LHCN-M2 (cell line): ENCODE results near the gene MAN1A1. TPM values are rescaled to one million over a fixed set of nuclear protein-coding genes. Genes with fewer than 3 reads are reported as not detected.

ENCODE experiments used
- DNase-seq: peaks from one replicate; pipeline ENCODE4 v3.0.0-alpha.2; 2012; ENCODE audit warnings: low read depth
- total RNA-seq: library from RNA; depleted of rRNA; stranded (reverse); fragments of >200 nt; gene quantifications from 2 replicates; pipeline ENCODE4 v1.2.3, GENCODE V29; 2014

Gene MAN1A1
- total RNA-seq, 1 experiment from 2014 or later: 104 TPM

GRCh38 chr6:119237177-119237715, 112.3 kb downstream of the MAN1A1 start:
- no peak for DNase-seq

DNA sequence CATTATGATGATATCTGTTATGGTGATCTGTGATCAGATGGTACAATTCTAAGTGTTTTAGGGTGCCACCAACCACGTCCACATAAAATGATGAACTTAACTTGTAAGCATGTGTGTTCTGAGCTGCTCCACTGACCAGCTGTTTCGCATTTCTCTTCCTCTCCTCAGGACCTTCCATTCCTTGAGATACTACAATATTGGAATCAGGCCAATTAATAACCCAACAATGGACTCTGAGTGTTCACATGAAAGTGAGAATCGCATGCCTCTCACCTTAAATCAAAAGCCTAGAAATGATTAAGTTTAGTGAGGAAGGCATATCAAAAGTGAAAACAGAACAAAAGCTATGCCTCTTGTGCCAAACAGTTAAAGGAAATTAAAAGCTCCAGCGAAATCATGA, 114.6 kb downstream of the MAN1A1 start:
- no peak for DNase-seq

DNA sequence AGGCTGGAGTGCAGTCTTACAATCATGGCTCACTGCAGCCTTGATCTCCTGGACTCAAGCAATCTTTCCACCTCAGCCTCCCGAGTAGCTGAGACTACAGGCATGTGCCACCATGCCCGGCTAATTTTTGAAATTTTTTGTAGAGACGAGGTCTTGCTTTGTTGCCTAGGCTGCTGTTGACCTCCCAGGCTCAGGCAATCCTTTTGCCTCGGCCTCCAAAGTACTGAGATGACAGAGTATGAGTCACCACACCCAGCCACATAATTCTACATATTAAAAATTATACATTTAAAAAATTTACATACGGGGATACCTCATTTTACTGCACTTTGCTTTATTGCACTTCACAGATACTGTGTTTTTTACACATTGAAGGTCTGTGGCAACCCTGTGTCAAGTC, 115.1 kb downstream of the MAN1A1 start:
- DNase-seq: no peak

- no peak for DNase-seq
These were observed 116.1 kb downstream of the MAN1A1 start for GRCh38 chr6:119233312-119233984.

DNA sequence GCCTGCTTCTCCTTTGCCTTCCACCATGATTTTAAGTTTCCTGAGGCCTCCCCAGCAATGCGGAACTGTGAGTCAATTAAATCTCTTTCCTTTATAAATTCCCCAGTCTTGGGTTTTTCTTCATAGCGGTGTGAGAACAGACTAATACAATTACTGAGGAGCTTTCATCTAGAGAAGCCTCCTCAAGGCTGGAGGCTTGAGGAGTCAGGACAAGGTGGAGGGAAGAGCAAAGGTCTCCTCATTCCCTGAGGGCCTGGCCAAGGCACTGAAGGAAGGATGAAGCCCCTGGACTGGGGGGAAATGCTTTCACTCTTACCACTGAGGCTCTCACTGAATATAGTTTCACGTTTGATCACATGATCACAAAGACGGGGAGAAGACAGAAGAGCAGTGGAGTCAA, 118.2 kb downstream of the MAN1A1 start:
- DNase-seq: no peak

GRCh38 chr6:119230160-119230559, 119.4 kb downstream of the MAN1A1 start:
- DNase-seq: no peak

GRCh38 chr6:119227377-119227776, 122.2 kb downstream of the MAN1A1 start:
- DNase-seq: no peak

DNA sequence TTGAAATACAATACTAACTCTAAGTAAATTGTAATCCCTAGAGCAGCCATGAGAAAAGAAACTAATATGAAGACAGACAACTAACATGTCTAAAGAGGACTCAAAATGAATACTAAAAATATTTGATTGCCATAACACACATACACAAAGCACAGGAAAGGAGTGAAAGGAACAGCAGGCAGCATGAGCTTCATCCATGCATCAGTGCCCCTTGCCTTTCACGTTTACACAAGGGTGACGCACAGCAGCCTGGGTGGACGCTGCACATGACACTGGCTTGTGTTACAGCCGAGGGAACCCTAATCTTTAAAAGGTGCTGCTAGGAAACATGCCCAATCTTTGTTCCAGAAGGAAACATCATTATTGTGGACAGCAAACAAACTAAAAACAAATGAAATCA, 123.5 kb downstream of the MAN1A1 start:
- no peak for DNase-seq

- no peak for DNase-seq
These were observed 125.4 kb downstream of the MAN1A1 start for GRCh38 chr6:119224095-119224701.

- DNase-seq: no peak
These were observed 129.1 kb downstream of the MAN1A1 start for GRCh38 chr6:119220452-119220851.

- no peak for DNase-seq
These were observed 131.0 kb downstream of the MAN1A1 start for GRCh38 chr6:119218548-119218947.

DNA sequence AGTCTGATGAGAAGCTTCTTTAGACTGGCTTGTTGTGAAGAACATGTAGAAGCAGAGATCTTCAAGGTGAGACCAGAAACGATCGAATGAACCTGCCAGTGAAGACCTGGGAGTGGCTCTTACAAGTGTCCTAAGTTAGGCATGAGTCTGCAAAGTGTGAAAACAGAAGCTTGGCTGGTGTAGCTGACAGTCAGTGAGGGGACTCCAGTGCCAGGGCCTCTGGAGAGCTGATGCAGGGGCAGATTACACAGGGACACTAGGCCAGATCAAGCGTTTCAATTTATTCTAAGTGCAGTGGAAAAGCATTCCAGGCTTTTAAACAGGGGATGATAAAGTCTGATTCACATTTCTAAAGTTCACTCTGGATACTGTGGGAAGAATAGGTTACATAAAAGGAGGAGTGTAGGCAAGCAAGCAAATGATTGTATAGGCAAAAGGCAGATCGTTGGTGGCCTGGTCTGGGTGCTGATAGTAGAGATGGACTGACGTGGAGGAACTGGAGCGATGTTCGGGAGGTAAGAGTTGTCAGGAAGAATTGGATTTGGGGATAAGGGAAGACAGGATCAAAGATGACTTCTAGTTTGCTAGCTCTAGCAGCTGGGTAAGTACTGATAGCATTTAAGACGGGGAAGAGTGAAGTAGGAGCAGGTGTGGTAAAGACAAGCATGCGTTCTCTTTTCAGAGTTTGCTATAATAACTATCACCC, 133.5 kb downstream of the MAN1A1 start:
- DNase-seq: no peak

GRCh38 chr6:119215309-119215708, 134.3 kb downstream of the MAN1A1 start:
- no peak for DNase-seq

- DNase-seq: peak; percentile 16
These were observed 139.0 kb downstream of the MAN1A1 start for GRCh38 chr6:119210596-119210995.

- DNase-seq: peak; percentile 23
These were observed 139.9 kb downstream of the MAN1A1 start for GRCh38 chr6:119209452-119210205.

DNA sequence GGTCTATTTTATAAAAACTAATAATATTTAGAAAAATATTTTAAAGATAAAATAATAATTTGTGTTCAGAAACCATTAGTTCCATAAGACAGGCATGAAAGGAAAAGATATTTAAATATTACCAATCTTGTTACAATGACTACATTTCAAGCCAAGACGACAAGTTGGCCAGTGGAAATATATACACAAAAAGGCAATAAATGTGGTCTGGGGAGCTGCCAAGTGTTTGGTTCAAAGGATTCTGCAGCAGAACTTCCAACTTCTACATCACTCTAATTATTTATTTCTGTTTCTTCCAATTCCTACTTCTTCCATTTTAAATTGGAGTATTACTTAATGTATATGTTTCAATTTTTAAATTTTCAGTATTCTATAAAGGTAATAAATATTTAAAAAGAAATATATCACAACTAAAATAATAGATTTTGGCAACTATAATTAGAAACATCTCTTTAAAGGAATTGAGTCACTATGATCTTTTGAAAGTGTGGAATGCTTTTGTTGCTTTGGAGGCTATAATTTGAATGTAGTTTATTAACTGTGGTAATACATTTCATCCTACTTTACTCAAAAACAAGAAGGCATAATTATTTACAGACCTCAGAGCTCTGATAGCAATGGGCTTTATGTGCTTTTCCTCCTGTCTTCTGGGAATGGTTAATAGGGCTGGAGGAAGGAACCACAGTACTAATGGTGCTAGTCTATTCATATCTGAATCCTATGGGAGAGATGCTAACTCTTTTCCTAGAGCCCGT, 141.4 kb downstream of the MAN1A1 start:
- peak; percentile 44 for DNase-seq

DNA sequence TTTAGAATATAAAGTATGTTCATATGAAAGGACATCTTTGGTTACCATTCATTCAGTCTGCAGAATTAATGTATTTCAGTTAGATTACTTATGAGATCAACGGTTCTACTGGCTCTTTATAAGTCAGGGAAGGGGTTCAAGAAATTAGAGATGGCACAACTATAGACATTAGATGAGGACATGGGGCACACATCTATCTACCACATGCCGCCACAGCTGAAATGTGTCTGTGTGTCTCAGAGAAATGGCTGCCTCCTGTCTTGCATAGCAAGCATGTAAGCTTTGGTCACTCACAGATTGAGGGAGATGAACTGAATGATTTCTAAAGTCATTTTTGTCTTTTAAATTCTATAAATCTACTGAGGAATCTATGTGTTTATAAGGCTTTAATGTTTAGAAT, 142.2 kb downstream of the MAN1A1 start:
- no peak for DNase-seq

GRCh38 chr6:119205911-119206618, 143.5 kb downstream of the MAN1A1 start:
- no peak for DNase-seq

- DNase-seq: no peak
These were observed 144.8 kb downstream of the MAN1A1 start for GRCh38 chr6:119204719-119205118.

GRCh38 chr6:119201480-119201879, 148.1 kb downstream of the MAN1A1 start:
- no peak for DNase-seq
